Activated naive CD8-positive, alpha-beta T cell (primary cell): ENCODE data around the gene PPP1R12B.
A peak's percentile ranks its signal among the peaks of the same experiment; 100 is the strongest.
"Not testable (repeated sequence)": the region's sequence is repeated elsewhere in the genome, so short reads cannot be mapped to it uniquely, and the experiment has no call there.

Experiments used
- H3K27ac Mint-ChIP-seq: one replicate; pipeline ENCODE4 v1.8.0; 2021; ENCODE audit warnings: mixed read lengths
- H3K27me3 Mint-ChIP-seq: one replicate; pipeline ENCODE4 v1.8.0; 2021; ENCODE audit warnings: mixed read lengths
- H3K36me3 Mint-ChIP-seq: one replicate; pipeline ENCODE4 v1.8.0; 2021; ENCODE audit warnings: mixed read lengths
- H3K4me1 Mint-ChIP-seq: one replicate; pipeline ENCODE4 v1.8.0; 2021; ENCODE audit warnings: low read depth, mixed read lengths
- H3K4me3 Mint-ChIP-seq: one replicate; pipeline ENCODE4 v1.8.0; 2021; ENCODE audit warnings: mild to moderate bottlenecking, mixed read lengths
- H3K9me3 Mint-ChIP-seq: one replicate; pipeline ENCODE4 v1.8.0; 2021; ENCODE audit warnings: low read depth, mixed read lengths

Gene PPP1R12B

GRCh38 chr1:202365092-202365815 lies 16.8 kb downstream of the PPP1R12B start:
- no peak overlapping the region for H3K4me3 Mint-ChIP-seq
- peaks cover 7% of the 10 kb centered on the region for H3K4me1 Mint-ChIP-seq
- H3K27me3 Mint-ChIP-seq, result no peaks in the 10 kb centered on the region
- H3K36me3 Mint-ChIP-seq, result peaks cover 4% of the 10 kb centered on the region
- H3K27ac Mint-ChIP-seq, result no peak overlapping the region
- H3K9me3 Mint-ChIP-seq, result no peaks in the 10 kb centered on the region

GRCh38 chr1:202367271-202367670 lies 18.8 kb downstream of the PPP1R12B start:
- H3K4me3 Mint-ChIP-seq, result no peak overlapping the region
- peaks cover 5% of the 10 kb centered on the region for H3K4me1 Mint-ChIP-seq
- H3K27ac Mint-ChIP-seq, result no peak overlapping the region
- no peaks in the 10 kb centered on the region for H3K9me3 Mint-ChIP-seq
- peaks cover 4% of the 10 kb centered on the region for H3K36me3 Mint-ChIP-seq
- H3K27me3 Mint-ChIP-seq, result no peaks in the 10 kb centered on the region

DNA sequence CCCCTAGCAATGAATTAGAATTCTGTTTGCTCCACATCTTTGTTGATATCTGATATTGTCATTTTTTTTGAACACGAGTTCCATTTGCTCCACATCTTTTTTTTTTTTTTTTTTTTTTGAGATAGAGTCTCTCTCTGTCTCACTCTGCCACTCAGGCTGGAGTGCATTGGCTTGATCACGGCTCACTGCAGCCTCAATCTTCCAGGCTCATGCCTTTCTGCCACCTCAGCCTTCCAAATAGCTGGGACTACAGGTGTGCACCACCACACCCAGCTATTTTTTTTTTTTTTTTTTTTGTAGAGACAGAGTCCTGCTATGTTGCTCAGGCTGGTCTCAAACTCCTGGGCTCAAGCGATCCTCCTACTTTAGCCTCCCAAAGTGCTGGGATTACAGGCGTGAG lies 22.4 kb downstream of the PPP1R12B start:
- not testable (repeated sequence) for H3K4me1 Mint-ChIP-seq, H3K36me3 Mint-ChIP-seq, H3K4me3 Mint-ChIP-seq, H3K9me3 Mint-ChIP-seq, H3K27ac Mint-ChIP-seq, H3K27me3 Mint-ChIP-seq

DNA sequence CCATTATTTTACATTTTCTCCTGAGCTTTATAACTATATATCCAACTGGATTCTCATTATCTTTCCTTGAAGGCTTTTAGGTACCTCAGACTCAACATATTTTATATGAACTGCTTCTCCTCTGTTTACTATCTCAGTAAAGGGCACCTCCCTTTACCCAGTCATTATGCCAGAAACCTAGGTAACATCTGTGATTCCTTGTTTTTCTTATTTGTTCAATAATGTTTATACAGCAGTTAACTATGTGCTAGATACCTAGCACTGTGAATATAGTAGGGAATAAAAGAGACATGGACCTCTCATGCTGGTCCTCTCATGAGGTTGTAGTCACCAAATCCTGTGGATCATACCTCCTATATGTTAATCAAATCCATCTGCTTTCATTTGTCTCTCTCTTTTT lies 25.6 kb downstream of the PPP1R12B start:
- Mint-ChIP-seq H3K27ac (no peak overlapping the region), H3K4me3 (no peak overlapping the region), H3K36me3 (peaks cover 6% of the 10 kb centered on the region), H3K27me3 (no peaks in the 10 kb centered on the region), H3K4me1 (peaks cover 10% of the 10 kb centered on the region), H3K9me3 (no peaks in the 10 kb centered on the region)

GRCh38 chr1:202375175-202375574 lies 26.7 kb downstream of the PPP1R12B start:
- peaks cover 20% of the 10 kb centered on the region for H3K4me1 Mint-ChIP-seq
- not testable (repeated sequence) for H3K4me3 Mint-ChIP-seq, H3K27ac Mint-ChIP-seq, H3K9me3 Mint-ChIP-seq, H3K27me3 Mint-ChIP-seq, H3K36me3 Mint-ChIP-seq

DNA sequence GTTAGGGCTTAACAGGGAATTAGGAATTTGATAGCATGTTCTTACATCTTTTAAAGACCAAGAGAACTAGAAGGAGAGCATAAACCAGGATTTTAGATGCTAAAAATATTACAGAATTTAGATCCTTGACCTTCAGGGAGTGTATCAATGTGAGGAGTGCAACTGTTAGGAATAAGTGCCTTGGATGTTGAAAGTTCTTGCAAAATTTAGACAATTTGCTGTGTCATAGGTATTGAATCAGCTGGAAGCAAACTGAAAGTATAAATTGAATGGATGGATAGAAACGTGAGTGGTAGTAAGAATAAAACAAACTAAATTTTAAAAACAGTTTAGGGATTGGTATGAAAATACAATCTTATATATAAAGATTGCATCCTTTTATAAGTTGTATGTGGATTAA lies 27.7 kb downstream of the PPP1R12B start:
- H3K9me3 Mint-ChIP-seq, result no peaks in the 10 kb centered on the region
- H3K27me3 Mint-ChIP-seq, result no peaks in the 10 kb centered on the region
- H3K4me1 Mint-ChIP-seq, result peaks cover 25% of the 10 kb centered on the region
- H3K27ac Mint-ChIP-seq, result no peak overlapping the region
- peaks cover 7% of the 10 kb centered on the region for H3K36me3 Mint-ChIP-seq
- no peak overlapping the region for H3K4me3 Mint-ChIP-seq

GRCh38 chr1:202379884-202380529 lies 31.5 kb downstream of the PPP1R12B start:
- not testable (repeated sequence) for H3K27me3 Mint-ChIP-seq, H3K4me3 Mint-ChIP-seq, H3K36me3 Mint-ChIP-seq, H3K9me3 Mint-ChIP-seq, H3K27ac Mint-ChIP-seq
- peaks cover 27% of the 10 kb centered on the region for H3K4me1 Mint-ChIP-seq

DNA sequence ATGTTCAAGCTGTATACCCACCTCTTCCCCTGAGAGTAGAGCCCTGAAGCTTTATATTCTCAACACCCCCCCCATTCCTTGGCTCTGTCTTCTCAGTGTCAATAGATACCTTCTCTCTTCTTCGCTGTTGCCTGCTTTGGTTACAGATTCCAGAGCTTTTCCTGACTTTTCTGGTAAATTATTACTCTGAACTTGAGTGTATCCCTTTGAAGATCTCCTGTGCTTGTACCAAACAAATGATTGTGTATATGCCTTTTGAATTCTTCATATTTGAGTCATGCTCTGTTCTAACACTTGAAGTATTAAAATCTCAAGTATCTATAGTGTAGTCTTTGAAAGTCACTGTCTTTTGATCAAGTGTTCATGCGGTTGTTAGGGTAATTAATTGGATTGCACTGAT lies 32.0 kb downstream of the PPP1R12B start:
- H3K36me3 Mint-ChIP-seq, H3K9me3 Mint-ChIP-seq, H3K27me3 Mint-ChIP-seq, H3K4me3 Mint-ChIP-seq, H3K27ac Mint-ChIP-seq: not testable (repeated sequence)
- H3K4me1 Mint-ChIP-seq, result peaks cover 26% of the 10 kb centered on the region

DNA sequence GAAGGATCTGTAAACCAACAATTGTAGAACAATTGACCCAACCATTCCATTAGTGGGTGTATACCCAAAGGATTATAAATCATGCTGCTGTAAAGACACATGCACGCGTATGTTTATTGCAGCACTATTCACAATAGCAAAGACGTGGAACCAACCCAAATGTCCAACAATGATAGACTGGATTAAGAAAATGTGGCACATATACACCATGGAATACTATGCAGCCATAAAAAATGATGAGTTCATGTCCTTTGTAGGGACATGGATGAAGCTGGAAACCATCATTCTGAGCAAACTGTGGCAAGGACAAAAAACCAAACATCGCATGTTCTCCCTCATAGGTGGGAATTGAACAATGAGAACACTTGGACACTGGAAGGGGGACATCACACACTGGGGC lies 33.4 kb downstream of the PPP1R12B start:
- not testable (repeated sequence) for H3K9me3 Mint-ChIP-seq, H3K4me3 Mint-ChIP-seq, H3K36me3 Mint-ChIP-seq, H3K27me3 Mint-ChIP-seq, H3K27ac Mint-ChIP-seq
- H3K4me1 Mint-ChIP-seq, result peaks cover 26% of the 10 kb centered on the region

- not testable (repeated sequence) for H3K36me3 Mint-ChIP-seq, H3K27me3 Mint-ChIP-seq, H3K4me1 Mint-ChIP-seq, H3K9me3 Mint-ChIP-seq, H3K4me3 Mint-ChIP-seq, H3K27ac Mint-ChIP-seq
Observed at GRCh38 chr1:202395831-202396230, 47.3 kb downstream of the PPP1R12B start.

DNA sequence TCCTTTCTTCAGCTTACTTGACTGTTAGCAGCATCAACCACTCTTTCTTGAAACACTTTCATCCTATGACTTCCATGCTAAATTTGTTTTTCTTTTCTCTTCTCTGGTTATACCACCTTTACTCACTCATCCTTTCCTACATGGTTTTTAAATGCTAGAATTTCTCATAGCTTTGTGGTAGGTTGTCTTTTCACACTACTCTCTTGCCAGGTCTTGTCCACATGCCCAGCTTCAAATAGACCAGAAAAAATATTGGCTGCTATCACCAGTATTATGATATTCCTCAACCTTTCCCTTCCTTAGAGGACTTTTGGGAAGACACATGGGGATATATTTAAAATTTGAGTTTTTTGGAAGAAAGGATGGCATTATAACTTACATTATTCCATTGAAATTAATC lies 48.8 kb downstream of the PPP1R12B start:
- no peaks in the 10 kb centered on the region for H3K27me3 Mint-ChIP-seq
- no peak overlapping the region for H3K27ac Mint-ChIP-seq
- no peak overlapping the region for H3K4me3 Mint-ChIP-seq

DNA sequence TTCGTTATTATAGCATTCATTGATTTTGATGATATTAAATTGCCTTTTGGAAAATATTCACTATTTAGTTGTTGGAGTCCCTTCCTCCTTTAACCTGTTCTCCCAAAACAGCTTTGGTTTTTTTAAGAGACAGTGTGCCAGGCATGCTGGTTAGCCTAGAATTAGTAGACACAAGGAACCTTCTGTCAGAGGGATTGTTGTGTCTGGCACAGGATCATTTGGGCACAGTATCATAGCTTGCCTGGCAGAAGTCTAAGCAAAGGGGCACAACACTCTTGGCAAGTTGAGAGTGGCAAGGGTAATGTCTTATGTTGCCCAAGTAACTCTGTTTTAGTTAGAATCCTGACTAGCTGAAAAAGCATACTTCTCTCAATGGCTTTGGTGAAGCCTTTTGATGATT lies 49.9 kb downstream of the PPP1R12B start:
- H3K9me3 Mint-ChIP-seq, H3K36me3 Mint-ChIP-seq, H3K4me3 Mint-ChIP-seq, H3K27ac Mint-ChIP-seq, H3K4me1 Mint-ChIP-seq, H3K27me3 Mint-ChIP-seq: not testable (repeated sequence)

More for the DNA sequence above, 48.8 kb downstream of the PPP1R12B start:
- no peaks in the 10 kb centered on the region for H3K9me3 Mint-ChIP-seq
- H3K36me3 Mint-ChIP-seq, result no peaks in the 10 kb centered on the region
- H3K4me1 Mint-ChIP-seq, result peaks cover 4% of the 10 kb centered on the region

- H3K36me3 Mint-ChIP-seq, H3K27me3 Mint-ChIP-seq, H3K27ac Mint-ChIP-seq, H3K4me3 Mint-ChIP-seq, H3K9me3 Mint-ChIP-seq: not testable (repeated sequence)
- H3K4me1 Mint-ChIP-seq, result peaks cover 12% of the 10 kb centered on the region
Observed at GRCh38 chr1:202401771-202402170, 53.3 kb downstream of the PPP1R12B start.

GRCh38 chr1:202403381-202403780 lies 54.9 kb downstream of the PPP1R12B start:
- H3K4me1 Mint-ChIP-seq, result peaks cover 20% of the 10 kb centered on the region
- not testable (repeated sequence) for H3K27ac Mint-ChIP-seq, H3K36me3 Mint-ChIP-seq, H3K9me3 Mint-ChIP-seq, H3K27me3 Mint-ChIP-seq, H3K4me3 Mint-ChIP-seq

DNA sequence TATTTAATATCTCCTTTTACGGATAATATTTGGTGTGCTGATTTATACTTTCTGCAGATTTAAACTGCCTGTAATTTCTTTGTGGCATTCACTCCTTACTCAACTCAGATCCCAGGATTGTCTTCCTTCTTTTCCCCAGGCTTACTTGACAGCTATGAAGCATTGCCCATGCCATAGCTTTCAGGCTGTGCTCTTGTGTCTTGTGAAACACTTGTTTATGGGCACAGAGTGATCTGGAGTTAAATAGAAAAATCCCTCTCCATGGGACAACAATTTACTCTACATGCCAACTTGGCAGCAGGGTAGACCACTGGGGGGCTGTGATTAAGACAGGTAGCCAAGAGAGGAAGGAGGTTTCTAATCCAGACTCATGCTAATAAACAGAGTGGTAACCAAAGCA lies 57.4 kb downstream of the PPP1R12B start:
- no peaks in the 10 kb centered on the region for H3K36me3 Mint-ChIP-seq

GRCh38 chr1:202406896-202407295 lies 58.4 kb downstream of the PPP1R12B start:
- H3K27me3 Mint-ChIP-seq, H3K9me3 Mint-ChIP-seq, H3K4me3 Mint-ChIP-seq, H3K36me3 Mint-ChIP-seq: not testable (repeated sequence)
- H3K4me1 Mint-ChIP-seq, result peaks cover 26% of the 10 kb centered on the region
- peak overlapping the region; percentile 50 for H3K27ac Mint-ChIP-seq

More for the DNA sequence above, 57.4 kb downstream of the PPP1R12B start:
- Mint-ChIP-seq H3K9me3 (no peaks in the 10 kb centered on the region), H3K4me3 (no peak overlapping the region), H3K4me1 (peaks cover 25% of the 10 kb centered on the region), H3K27me3 (no peaks in the 10 kb centered on the region), H3K27ac (no peak overlapping the region)
